Measurements from ENCODE around the gene PLA2G4A.
"Not testable (repeated sequence)": the region's sequence is repeated elsewhere in the genome, so short reads cannot be mapped to it uniquely, and the experiment has no call there.

The PLA2G4A gene

DNA sequence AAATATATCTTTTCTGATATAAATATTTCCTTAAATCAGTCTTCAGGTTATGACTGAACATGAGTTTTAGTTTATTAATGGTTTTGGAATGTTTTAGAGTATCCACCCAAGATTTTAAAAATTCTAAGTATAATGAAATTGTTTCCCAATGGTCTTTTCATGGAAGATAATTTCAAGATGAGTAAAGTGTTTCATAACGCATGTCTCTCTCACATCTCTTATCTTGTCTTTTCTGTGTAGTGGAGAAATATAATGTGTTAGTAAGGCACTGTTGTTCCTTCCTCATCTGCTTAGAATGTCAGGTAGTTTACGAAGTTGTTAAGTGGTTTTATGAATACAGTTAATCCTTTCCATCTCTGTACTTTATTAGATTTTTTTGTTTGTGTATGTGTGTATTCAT is 49.6 kb downstream of the PLA2G4A start:
- no peak for DNase-seq

DNA sequence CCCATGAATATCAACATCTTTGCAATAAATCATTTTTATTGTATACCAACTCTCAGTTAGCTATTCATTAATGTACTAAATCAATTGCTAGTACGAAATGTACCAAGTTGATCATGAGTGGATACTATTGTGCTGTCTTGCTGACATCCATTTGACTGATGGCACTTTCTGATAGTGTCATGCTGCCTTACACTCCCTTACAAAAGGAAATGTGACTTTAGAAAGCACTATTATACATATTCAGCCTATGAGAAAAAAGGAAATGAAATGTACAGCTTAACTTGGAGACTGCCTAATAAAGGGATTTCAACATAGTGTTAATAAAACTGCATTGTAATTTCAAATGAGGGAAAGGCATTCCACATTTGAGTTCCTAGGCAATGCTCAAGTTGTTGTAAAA is 52.2 kb downstream of the PLA2G4A start:
- DNase-seq = no peak

DNA sequence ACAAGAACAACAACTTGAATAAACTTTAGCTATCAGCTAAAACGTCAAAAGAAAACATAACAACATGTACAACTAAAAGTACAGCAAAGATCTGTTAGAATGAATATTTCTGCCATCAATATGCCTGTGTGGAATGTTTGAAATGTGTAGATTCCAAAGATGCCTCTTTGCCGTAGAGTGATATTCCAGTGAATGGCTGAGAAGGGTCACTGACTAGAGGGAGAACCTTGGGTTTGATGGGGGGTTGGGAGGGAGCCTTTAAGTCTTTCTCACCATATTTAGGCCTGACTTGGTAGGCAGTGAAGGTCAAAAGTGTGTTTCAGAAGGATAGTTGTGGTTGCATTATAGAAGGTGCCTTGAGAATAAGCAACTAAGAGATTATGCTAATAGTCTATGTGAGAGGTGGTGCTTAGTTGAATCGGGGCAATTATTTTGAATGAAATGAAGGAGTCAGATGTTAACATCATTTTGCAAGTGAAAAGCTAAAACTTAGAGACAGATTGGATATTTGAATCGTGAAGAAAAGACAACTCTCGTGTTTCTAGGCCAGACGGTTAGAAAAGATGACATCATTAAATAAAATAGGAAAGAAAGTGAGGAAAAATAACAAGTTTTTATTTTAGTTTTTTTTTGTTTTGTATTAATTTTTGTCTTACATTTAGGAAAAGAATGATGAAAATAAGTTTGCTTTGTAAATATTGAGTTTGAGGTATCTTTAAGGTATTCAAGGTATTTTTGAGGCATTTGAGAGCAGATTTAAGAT is 53.8 kb downstream of the PLA2G4A start:
- DNase-seq = no peak

DNA sequence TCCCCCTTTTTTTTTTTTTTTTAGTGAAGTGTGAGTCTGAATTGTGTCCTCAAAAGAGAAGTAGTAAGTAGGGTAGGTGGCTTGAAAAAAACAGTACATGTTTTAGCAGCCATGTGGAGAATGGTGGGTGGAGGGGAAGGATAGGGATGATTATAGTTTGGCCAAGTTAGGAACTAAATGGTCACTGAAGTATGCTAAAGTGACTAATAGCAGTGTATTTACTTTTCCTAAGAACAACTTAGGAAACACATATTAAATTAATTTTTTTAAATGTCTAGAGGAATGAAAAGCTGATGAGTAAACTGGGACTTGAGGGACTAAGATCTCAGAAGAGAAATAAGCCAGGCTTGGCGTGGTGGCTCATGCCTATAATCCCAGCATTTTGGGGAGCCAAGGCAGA is 55.5 kb downstream of the PLA2G4A start:
- no peak for DNase-seq

DNA sequence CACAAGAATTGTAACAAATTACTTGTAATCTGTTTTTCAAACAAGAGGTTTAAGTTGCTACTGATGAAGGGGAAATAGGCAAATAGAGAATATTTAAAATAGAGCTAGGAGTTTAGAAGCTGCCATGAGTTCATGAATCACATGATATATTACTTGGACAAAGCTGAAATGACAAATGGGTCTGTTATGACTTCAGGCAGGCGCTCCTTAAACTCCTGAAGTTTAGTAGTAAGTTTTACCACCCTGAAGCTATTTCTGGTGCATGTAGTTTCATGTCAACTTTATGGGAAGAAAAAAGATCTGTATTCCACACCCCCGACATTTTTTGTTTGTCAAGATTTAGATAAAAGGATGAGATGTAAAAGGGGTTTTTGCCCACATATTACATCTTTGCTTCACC is 58.5 kb downstream of the PLA2G4A start:
- no peak for DNase-seq

DNA sequence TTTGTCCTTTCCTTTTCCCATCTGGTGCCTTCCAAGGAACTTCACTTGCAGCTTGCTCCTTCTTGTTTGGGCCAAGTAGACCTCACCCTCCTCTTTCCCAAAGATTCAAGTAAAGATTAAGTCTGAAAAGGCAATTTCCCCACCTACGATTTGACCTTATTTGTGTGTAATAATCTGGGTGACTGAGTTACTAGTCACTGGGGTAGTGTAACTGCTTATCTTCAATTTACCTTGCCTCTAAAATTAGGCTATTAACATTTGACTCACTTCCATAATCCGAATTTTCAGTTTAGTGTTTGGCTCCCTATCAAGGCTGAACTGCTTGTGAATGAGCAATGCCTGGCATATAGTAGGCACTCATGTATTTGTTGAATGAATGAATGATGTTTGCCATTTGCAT is 59.6 kb downstream of the PLA2G4A start:
- no peak for DNase-seq

DNA sequence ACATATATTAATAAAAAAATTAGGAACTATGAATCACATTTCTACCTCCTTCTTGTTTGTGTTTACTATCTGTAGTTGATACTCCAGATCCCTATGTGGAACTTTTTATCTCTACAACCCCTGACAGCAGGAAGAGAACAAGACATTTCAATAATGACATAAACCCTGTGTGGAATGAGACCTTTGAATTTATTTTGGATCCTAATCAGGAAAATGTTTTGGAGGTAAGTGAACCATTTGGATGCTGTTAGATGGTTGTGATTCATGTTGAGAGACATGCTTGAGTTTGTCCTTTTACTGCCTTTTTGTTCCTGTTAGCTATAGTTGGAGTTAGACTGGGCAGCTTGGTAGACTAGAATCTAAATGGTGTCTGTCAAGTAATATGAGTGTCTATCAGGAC is 64.2 kb downstream of the PLA2G4A start:
- DNase-seq = no peak

DNA sequence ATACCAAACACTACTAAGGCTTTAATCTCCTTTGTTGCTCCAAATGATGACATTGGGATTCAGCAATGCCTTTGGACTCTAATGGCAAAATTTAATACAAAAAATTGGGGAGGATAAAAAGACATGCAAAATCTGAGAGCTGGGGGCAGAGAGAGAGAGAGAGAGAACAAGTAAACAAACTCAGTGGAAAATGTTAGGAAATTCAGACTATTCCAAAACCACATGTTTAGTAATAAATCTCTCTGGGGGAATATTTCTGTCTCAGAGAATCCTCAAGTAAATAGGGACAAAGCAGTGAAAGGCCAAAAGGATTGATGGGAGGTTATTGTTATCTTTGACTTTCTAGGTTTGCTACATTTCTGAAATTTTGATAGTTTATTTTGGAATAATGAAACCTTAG is 65.7 kb downstream of the PLA2G4A start:
- DNase-seq = no peak

DNA sequence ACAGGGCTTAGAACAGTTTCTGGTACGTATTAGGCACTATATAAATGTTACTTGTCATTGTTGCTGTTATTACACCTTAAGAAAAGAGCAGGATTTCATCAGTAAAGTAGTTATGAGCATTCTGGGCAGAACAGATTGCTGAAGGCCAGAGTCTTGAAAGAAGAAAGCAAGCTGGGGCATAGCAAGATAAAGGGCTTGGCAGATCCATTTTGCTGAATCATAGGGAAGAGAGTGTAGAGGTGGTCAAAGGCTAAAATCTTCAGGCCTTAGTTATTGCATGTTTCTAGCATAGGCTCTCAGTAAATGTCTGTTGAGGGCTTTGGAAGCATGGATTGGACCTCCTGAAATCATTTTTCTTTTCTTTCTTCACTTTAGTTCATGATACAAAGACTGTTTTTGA is 67.5 kb downstream of the PLA2G4A start:
- no peak for DNase-seq

DNA sequence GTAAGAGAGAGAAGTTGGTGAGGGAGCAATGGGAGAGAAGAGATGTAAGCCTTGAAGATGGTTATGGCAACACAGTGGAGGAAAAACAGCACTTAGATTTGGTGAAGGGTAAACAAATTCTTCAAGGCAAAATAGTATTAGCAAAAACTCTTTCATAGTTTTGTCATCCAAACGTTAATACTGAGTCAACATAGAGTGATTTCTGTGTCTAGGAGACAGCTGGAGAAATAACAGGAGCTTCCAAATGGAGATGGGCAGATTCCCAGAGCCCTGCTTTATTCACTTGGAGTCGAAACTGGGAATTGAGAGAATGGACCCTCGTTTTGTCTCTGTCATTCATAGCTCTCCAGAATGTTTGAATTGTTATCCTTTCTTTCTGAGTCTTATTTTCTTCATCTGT is 68.3 kb downstream of the PLA2G4A start:
- DNase-seq = no peak

DNA sequence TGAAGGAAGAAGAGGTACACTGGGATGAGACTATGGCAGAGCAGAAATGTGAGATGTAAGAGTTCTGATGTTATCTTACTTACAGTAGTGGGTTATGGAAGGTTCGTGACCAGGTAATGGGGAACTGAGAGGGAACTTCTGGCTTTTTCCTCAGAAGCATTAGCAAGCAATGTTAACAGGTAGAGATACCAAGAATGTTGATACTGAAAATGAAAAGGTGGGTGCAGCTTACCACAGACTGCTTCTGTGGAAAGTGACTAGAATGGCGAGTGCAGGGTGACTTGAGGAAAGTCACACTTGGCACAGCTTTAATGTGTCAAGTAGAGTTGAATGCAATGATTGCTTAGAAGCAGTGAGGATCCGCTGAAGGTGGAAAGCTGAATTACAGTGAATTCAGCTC is 70.8 kb downstream of the PLA2G4A start:
- no peak for DNase-seq

DNA sequence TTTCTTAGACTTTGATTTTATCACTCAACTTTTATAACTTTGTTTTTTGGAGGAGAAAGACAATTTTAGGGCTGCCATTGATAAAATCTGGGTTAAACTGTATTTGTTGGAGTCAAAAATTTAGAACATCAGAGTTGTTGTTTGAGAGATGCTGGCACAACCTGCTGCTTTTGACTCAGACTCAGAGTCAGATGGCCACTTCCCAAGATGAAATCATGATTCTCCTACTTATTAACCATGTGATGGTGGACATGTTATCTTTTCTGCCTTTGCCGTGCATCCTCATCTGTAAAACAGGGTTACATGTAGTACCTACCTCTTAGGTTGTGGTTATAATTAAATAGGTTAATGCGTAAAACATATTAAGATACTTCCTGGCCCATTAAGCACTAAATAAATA is 71.2 kb downstream of the PLA2G4A start:
- DNase-seq = no peak

DNA sequence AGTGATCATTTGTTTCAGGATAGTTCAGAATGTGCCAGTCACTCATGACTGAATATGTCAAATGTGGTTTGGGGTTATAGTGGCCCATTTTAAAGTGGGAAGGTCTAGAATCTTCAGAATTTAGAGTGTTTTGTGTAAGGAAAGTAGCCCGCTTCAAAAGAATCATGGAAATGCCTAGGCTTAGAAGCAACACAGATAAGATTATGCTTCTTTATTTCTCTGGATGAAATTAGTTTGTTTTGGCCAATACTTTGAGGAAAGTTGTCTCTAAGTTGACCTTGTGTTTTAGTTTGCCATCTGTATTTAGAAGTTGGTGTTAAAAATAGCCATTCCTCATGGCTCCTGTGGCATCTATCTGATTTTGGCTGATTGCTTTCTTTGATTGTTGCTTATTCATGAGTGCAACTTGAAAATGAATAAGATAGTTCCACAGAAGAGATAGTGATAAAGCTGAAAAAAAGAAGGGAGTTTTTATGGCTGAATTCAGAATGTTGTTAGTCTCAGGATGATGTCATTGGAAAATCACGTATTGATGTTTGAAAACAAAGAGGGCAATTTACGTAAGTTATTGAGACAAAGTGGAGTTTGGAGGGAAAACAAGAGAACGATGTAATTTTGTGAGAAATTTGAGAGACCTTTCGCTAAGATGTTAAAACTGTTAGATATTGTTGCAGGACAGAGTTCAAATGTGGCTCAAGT is 71.9 kb downstream of the PLA2G4A start:
- DNase-seq = no peak

DNA sequence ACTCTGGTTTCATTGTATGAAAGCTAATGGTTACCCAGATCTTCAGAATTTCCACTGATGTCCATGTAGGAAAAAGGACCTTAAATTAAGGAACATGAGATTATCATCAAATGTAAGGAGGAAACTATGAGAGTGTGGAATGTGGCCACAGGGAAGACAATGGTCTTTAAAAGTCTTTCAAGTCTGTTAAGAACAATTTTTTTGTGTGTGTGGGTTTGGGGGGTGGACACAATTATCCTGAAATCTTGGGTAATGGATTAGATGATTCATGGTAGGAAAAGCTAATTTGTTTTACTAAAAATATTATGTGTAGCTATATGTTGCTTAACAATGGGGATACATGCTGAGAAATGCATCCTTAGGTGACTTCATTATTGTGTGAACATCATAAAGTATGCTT is 72.9 kb downstream of the PLA2G4A start:
- no peak for DNase-seq

DNA sequence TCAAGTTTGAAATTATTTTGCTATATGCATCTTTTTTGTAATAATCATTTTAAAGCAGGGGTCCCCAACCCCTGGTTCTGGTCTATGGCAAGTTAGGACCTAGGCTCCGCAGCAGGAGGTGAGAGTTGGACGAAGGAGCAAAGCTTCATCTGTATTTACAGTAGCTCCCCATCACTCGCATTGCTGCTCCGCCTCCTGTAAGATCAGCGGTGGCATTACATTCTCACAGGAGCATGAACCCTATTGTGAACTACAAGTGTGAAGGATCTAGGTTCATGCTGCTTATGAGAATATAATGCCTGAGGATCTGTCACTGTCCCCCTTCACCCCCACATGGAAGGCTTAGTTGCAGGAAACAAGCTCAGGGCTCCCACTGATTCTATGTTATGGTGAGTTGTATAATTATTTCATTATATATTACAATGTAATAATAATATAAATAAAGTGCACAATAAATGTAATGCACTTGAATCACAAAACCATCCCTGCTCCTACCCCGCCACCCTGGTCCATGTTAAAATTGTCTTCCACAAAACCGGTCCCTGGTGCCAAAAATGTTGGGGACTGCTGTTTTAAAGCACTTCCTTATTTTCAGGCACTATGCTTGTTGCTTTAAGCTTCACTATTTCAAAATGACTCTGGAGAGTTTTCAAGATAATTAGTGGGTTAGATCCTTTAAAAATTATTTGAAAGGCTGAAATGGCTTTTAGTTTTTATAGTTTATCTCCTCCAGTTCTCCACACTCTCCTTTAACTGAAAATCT is 74.8 kb downstream of the PLA2G4A start:
- DNase-seq = no peak

DNA sequence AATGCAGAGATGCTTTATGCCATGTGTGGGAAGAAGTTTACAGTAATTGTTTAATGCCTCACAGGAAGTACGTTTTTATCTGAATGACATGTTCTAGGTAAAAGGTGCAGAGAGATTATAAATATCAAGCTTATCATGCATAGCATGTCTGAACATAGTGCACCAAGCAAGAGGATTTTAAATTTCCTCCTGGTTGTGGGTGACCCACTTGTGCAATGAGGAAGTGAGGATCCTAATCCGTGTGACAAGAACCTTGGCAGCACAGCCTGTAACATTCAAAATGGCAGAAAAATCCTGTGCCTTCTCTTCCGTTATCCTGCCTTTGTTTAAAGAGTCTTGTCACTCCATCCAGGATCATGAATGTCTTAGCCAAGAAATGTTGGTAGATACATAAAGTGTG is 75.6 kb downstream of the PLA2G4A start:
- no peak for DNase-seq

DNA sequence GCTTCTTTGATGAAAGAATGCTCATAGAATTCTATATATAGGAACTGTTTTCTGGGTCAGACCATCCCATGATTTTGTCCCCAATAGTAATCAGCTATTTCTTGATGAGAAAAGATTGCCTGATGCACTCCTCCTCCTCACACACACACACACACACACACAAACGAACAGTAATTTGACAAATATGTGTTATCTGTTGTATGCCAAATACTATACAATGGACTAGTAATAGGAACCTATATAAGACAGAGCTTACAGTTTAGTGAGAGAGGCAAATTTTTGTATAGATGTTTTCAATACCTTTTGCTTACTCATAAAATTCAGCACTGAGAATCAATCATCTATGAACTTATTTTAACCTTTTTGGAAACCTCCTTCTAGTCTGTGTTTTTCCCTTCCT is 76.8 kb downstream of the PLA2G4A start:
- DNase-seq = no peak

DNA sequence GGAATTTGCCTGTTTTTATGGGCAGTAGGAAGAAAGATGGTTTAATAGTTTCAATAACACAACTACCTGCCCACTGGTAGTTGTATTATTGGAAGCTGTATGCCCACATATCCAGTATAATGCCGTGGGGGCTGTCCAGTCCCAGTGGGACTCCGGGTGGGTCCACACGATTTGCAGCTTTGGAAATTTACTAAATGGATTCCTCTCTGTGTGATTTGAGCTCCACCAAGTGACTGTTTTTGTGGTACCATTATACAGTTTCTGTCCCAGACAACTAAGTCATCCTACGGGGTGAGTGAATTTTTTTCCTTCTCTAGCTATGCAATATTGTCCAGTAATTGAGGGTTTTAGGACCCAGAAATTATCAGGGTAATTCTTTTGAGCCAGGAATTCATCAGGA is 86.8 kb downstream of the PLA2G4A start:
- no peak for DNase-seq

DNA sequence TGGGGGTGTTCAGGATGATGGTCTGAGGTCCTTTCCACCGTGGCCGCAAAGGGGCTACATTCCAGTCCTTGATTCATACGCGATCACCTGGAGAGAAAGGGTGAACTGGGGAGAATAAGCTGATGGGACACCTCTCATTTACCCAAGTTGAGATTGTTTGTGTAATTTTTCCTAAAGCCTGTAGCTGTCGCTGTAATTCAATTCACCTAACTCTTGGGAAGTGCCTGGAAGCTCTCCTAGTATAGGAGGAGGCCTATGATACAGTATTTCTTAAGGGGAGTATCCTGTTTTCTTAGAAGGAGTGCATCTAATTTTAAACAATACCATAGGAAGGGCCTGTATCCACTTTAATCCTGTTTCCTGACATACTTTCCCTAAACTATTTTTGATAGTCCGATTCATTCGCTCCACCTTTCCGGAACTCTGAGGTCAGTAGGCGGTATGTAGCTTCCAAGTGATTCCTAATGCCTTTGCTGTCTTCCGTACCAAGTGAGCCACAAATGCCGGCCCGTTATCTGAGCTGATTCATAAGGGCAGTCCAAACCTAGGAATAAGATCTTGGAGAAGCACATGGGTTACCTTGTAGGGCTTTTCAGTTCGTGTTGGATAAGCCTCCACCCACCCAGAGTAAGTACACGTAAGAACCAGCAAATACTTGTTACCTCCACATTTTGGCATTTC is 88.5 kb downstream of the PLA2G4A start:
- DNase-seq = not testable (repeated sequence)

DNA sequence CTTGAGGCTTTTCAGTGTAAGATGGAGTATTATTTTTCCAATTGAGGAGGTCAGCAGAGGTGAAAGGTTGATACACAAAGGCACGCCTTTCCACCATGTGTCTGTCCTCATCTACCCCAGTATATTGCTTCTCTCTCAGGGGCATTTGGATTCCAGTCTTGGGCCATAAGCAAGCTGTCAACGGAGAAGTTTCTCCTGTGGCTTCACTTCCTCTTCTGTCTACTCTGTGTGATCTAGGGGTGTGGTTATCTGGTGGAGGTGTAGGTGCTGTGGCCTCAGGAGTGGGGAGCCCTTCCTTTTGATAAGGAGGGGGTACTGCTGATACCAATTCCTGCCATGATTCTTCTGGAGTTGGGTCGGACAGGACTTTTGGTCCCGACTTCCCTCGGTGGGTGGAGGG is 92.6 kb downstream of the PLA2G4A start:
- not testable (repeated sequence) for DNase-seq

DNA sequence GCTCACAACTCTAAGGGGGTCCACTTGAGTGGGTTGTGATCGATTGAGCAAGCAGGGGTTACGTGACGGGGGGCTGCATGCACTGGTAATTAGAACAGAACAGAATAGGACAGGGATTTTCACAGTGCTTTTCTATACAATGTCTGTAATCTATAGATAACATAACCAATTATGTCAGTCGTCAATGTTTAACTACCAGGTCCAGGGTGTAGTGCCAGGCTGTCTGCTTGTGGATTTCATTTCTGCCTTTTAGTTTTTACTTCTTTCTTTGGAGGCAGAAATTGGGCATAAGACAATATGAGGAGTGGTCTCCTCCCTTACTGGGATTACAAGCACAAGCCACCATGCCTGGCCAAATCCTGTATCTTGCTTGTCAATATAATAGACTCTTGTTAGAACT is 94.1 kb downstream of the PLA2G4A start:
- not testable (repeated sequence) for DNase-seq

DNA sequence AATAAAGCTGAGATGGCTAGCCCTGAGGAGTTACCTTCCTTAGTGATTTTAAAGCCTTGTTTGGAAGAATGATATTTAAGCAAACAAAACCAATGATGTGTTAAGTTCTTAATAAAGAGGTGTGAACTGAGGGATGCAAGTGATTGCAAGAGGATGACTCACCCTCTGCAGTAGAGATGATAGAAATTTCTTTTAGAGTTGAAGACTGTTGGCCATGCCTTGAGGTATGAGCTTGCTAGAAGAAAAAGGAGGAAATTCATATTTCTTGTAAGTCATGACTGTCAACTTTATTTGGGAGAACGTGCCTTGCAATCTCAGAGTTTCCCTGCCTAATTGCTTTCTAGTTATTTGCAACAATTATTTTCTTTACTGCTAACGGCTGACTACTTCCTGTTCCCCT is 94.7 kb downstream of the PLA2G4A start:
- no peak for DNase-seq

DNA sequence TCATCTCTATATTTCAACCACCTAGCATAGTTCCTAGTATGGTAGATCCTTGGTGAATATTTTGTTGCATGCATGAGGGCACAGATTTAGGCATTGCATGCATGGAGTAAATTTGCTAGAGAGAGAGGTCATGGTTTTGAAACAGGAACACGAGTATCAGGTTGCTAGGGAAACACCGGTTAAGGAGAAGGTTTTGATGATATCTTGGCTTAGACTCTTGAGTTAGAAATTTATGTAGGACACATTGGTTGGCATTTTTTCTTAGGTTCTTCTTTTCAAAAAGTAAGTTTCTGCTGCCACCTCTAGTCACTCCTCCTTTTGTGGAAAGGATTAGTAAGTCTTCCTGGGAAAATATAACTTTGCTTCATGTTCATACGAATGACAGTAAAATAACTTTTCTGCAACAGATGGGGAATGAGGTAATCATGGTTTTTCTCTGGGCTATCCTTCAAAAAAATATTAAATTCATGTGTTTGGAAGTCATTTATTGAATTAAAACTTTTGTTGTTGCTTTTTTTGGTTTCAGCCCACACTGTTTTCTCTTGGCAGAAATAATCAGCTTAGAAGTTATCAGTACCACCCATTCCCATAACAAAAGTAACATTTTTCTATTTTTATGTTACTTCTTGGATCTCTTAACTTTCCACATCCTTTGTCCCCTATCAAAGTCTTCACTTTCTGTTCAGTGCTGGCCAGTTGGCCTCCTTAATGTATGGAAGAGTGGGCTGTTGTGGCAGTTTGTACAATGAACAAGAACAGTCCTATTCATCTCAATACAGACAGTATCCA is 97.3 kb downstream of the PLA2G4A start:
- no peak for DNase-seq

Data from NCI-H187 treated with DMSO at 0.1 percent for 48 hours (cell line).